H9 (cell line): ENCODE measurements around the gene SCGN. TPM values are rescaled to one million over a fixed set of nuclear protein-coding genes. Genes with fewer than 3 reads are reported as not detected.

Experiments used
- DNase-seq: peaks from one replicate; pipeline ENCODE4 v3.0.0-alpha.2; 2017
- H2AFZ ChIP-seq: one replicate; pipeline ENCODE4 v1.6.1; 2013; ENCODE audit warnings: mild to moderate bottlenecking, low read length, control low read depth, moderate library complexity
- H2AK5ac ChIP-seq: 2 replicates; pipeline ENCODE4 v1.6.1; 2013; ENCODE audit warnings: low read length, control low read depth, mixed read lengths; ENCODE audit not compliant: insufficient read length
- H2BK120ac ChIP-seq: one replicate; pipeline ENCODE4 v1.6.1; 2013; ENCODE audit warnings: low read depth, mild to moderate bottlenecking, low read length, control low read depth, inconsistent platforms; ENCODE audit not compliant: poor library complexity, severe bottlenecking
- H2BK12ac ChIP-seq: 2 replicates; pipeline ENCODE4 v1.6.1; 2013; ENCODE audit warnings: low read length, control low read depth, mixed read lengths, low read depth; ENCODE audit not compliant: insufficient read length
- H2BK15ac ChIP-seq: 2 replicates; pipeline ENCODE4 v1.6.1; 2013; ENCODE audit warnings: low read depth, low read length, control low read depth
- H2BK20ac ChIP-seq: one replicate; pipeline ENCODE4 v1.6.1; 2013; ENCODE audit warnings: low read depth, mild to moderate bottlenecking, low read length, control low read depth, inconsistent platforms; ENCODE audit not compliant: poor library complexity, severe bottlenecking
- H2BK5ac ChIP-seq: 2 replicates; pipeline ENCODE4 v1.6.1; 2013; ENCODE audit warnings: low read length, control low read depth, mixed read lengths; ENCODE audit not compliant: insufficient read length
- H3K14ac ChIP-seq: 2 replicates; pipeline ENCODE4 v1.6.1; 2013; ENCODE audit warnings: low read length, control low read depth; ENCODE audit not compliant: insufficient read depth
- H3K18ac ChIP-seq: 2 replicates; pipeline ENCODE4 v1.6.1; 2013; ENCODE audit warnings: low read depth, mild to moderate bottlenecking, mixed read lengths, low read length, control low read depth; ENCODE audit not compliant: insufficient read length
- H3K23ac ChIP-seq: 2 replicates; pipeline ENCODE4 v1.6.1; 2013; ENCODE audit warnings: low read length, control low read depth, mixed read lengths, low read depth; ENCODE audit not compliant: insufficient read length
- H3K23me2 ChIP-seq: 2 replicates; pipeline ENCODE4 v1.6.1; 2013; ENCODE audit warnings: low read depth, mild to moderate bottlenecking, mixed read lengths, low read length, control low read depth; ENCODE audit not compliant: insufficient read length, poor library complexity, severe bottlenecking
- H3K27ac ChIP-seq: 2 replicates; pipeline ENCODE4 v1.5.1; 2013; ENCODE audit warnings: low read length, control low read depth, mixed read lengths, low read depth; ENCODE audit not compliant: insufficient read length
- H3K27me3 ChIP-seq: 2 replicates; pipeline ENCODE4 v1.6.1; 2013; ENCODE audit warnings: low read length, control low read depth, inconsistent platforms; ENCODE audit not compliant: insufficient read depth
- H3K4ac ChIP-seq: 2 replicates; pipeline ENCODE4 v1.6.1; 2013; ENCODE audit warnings: low read depth, mild to moderate bottlenecking, control low read depth, inconsistent platforms, low read length, moderate library complexity
- H3K4me1 ChIP-seq: 2 replicates; pipeline ENCODE4 v1.6.1; 2013; ENCODE audit warnings: low read length, control low read depth, inconsistent platforms; ENCODE audit not compliant: insufficient read depth
- H3K4me2 ChIP-seq: 2 replicates; pipeline ENCODE4 v1.6.1; 2013; ENCODE audit warnings: low read length, control low read depth, mixed read lengths; ENCODE audit not compliant: insufficient read length, insufficient read depth
- H3K56ac ChIP-seq: 2 replicates; pipeline ENCODE4 v1.6.1; 2013; ENCODE audit warnings: low read depth, mild to moderate bottlenecking, mixed read lengths, low read length, control low read depth; ENCODE audit not compliant: insufficient read length
- H3K79me1 ChIP-seq: 2 replicates; pipeline ENCODE4 v1.6.1; 2013; ENCODE audit warnings: low read depth, mild to moderate bottlenecking, moderate library complexity, low read length, control low read depth, inconsistent platforms; ENCODE audit not compliant: insufficient read depth, poor library complexity, severe bottlenecking
- H3K79me2 ChIP-seq: 2 replicates; pipeline ENCODE4 v1.6.1; 2013; ENCODE audit warnings: low read length, control low read depth, inconsistent platforms; ENCODE audit not compliant: insufficient read depth
- H3K9ac ChIP-seq: 2 replicates; pipeline ENCODE4 v1.6.1; 2013; ENCODE audit warnings: low read length, control low read depth, mixed read lengths; ENCODE audit not compliant: insufficient read length; ENCODE audit errors: extremely low read depth
- H3K9me3 ChIP-seq: one replicate; pipeline ENCODE4 v1.6.1; 2013; ENCODE audit warnings: low read depth, low read length, inconsistent platforms; ENCODE audit not compliant: control insufficient read depth
- H3T11ph ChIP-seq: one replicate; pipeline ENCODE4 v1.6.1; 2013; ENCODE audit warnings: mild to moderate bottlenecking, low read length, control low read depth, inconsistent platforms
- H4K20me1 ChIP-seq: one replicate; pipeline ENCODE4 v1.6.1; 2013; ENCODE audit not compliant: control insufficient read depth, insufficient read length, insufficient read depth
- H4K5ac ChIP-seq: 2 replicates; pipeline ENCODE4 v1.6.1; 2013; ENCODE audit warnings: low read depth, mild to moderate bottlenecking, mixed read lengths, low read length, control low read depth; ENCODE audit not compliant: insufficient read length
- H4K8ac ChIP-seq: replicated peaks from 2 replicates; pipeline ENCODE4 v1.6.1; 2013; ENCODE audit warnings: low read length, control low read depth, mixed read lengths, low read depth; ENCODE audit not compliant: insufficient read length
- H4K91ac ChIP-seq: 2 replicates; pipeline ENCODE4 v1.6.1; 2013; ENCODE audit warnings: low read depth, mild to moderate bottlenecking, moderate library complexity, mixed read lengths, low read length, control low read depth; ENCODE audit not compliant: insufficient read length
- H3K27ac Mint-ChIP-seq, 3 experiments: 2 replicates in 2 of 3; 3 replicates in 1 of 3; pipeline ENCODE4 v1.8.0; 2020 to 2021; ENCODE audit warnings: mixed read lengths in 3 of 3, mild to moderate bottlenecking in 1 of 3, moderate library complexity in 1 of 3
- H3K27me3 Mint-ChIP-seq: 2 replicates; pipeline ENCODE4 v1.8.0; 2021; ENCODE audit warnings: low read depth, mild to moderate bottlenecking, moderate library complexity, mixed read lengths
- H3K36me3 Mint-ChIP-seq, 3 experiments: 2 replicates in 2 of 3; 3 replicates in 1 of 3; pipeline ENCODE4 v1.8.0; 2020 to 2021; ENCODE audit warnings: low read depth in 3 of 3, mixed read lengths in 3 of 3; ENCODE audit not compliant: insufficient read depth in 1 of 3
- H3K4me1 Mint-ChIP-seq, 2 experiments: 2 replicates each; pipeline ENCODE4 v1.8.0; 2020; ENCODE audit warnings: mixed read lengths in 2 of 2
- H3K4me3 Mint-ChIP-seq, 2 experiments: 2 replicates in 1 of 2; 3 replicates in 1 of 2; pipeline ENCODE4 v1.8.0; 2020 to 2021; ENCODE audit warnings: mild to moderate bottlenecking in 2 of 2, mixed read lengths in 2 of 2, moderate library complexity in 1 of 2
- H3K9me3 Mint-ChIP-seq, 2 experiments: 2 replicates in 1 of 2; 3 replicates in 1 of 2; pipeline ENCODE4 v1.8.0; 2020; ENCODE audit warnings: mild to moderate bottlenecking in 2 of 2, mixed read lengths in 2 of 2, moderate library complexity in 1 of 2
- WGBS: extraction: QIAGEN DNeasy Blood & Tissue Kit; methylation state at CpG from one replicate; pipeline ENCODE4 v1.1.7; 2013; ENCODE audit warnings: missing lambda C conversion rate, low lambda C conversion rate, mixed read lengths; ENCODE audit not compliant: insufficient read length; ENCODE audit errors: extremely low coverage; 5-methylcytosine and 5-hydroxymethylcytosine counted together
- total RNA-seq: library from RNA; stranded (reverse); gene quantifications from 2 replicates; pipeline ENCODE4 v1.2.1, GENCODE V29; 2021
- TF ChIP-seq, protein P1 (sequence below): fragments of 200-600 bp; sonication (generic); conservative IDR thresholded peaks from 3 replicates; pipeline ENCODE4 v1.8.0; 2021; ENCODE audit warnings: antibody characterized with exemption, mild to moderate bottlenecking

The SCGN gene
- total RNA-seq, 1 experiment from 2014 or later, result not detected

DNA sequence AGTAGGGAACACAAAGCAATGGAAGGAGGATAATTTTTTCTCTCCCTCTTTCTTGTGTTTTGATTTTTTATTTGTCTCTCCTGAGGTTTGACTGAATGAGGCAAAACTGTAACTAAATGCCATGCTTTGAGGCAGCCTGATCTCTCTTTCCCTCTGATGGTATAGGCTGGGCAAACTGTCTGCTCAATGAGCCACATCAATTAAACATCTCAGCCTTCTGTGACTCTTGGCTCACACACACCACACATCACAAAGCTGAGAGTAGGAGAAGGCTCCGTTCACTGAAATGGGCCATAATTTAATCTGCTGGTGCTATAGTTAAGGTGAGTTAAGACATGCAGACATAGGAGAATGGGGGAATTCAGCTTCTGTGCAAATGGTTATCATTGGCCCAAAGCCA, 28.1 kb upstream of the SCGN start:
- Histone ChIP-seq H3K9ac (no peak overlapping the region), H4K91ac (no peak overlapping the region), H2BK15ac (no peak overlapping the region), H2BK120ac (no peak overlapping the region), H3K56ac (no peak overlapping the region), H2AK5ac (no peak overlapping the region), H3T11ph (no peak overlapping the region), H2AFZ (no peak overlapping the region), H3K14ac (no peak overlapping the region), H3K4me2 (no peak overlapping the region), H3K79me2 (no peaks in the 10 kb centered on the region), H3K27ac (no peak overlapping the region), H4K5ac (no peak overlapping the region), H3K4me1 (peaks cover 3% of the 10 kb centered on the region; the same call in 1 of the 2 replicates), H3K4ac (no peak overlapping the region), H2BK5ac (no peak overlapping the region), H3K18ac (no peak overlapping the region), H2BK12ac (no peak overlapping the region), H3K27me3 (no peaks in the 10 kb centered on the region; the same call in 1 of the 2 replicates), H3K9me3 (no peaks in the 10 kb centered on the region), H2BK20ac (no peak overlapping the region), H4K20me1 (no peaks in the 10 kb centered on the region), H3K79me1 (no peaks in the 10 kb centered on the region), H3K23ac (no peak overlapping the region), H3K23me2 (no peaks in the 10 kb centered on the region), H4K8ac (no peak overlapping the region)
- TF ChIP-seq, protein P1, sequence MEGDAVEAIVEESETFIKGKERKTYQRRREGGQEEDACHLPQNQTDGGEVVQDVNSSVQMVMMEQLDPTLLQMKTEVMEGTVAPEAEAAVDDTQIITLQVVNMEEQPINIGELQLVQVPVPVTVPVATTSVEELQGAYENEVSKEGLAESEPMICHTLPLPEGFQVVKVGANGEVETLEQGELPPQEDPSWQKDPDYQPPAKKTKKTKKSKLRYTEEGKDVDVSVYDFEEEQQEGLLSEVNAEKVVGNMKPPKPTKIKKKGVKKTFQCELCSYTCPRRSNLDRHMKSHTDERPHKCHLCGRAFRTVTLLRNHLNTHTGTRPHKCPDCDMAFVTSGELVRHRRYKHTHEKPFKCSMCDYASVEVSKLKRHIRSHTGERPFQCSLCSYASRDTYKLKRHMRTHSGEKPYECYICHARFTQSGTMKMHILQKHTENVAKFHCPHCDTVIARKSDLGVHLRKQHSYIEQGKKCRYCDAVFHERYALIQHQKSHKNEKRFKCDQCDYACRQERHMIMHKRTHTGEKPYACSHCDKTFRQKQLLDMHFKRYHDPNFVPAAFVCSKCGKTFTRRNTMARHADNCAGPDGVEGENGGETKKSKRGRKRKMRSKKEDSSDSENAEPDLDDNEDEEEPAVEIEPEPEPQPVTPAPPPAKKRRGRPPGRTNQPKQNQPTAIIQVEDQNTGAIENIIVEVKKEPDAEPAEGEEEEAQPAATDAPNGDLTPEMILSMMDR, result no peak
- H3K4me1 Mint-ChIP-seq, result peaks cover 28 to 31% of the 10 kb centered on the region in 2 experiments
- no peaks in the 10 kb centered on the region for H3K9me3 Mint-ChIP-seq
- no peak overlapping the region for H3K27ac Mint-ChIP-seq
- H3K4me3 Mint-ChIP-seq, result no peak overlapping the region
- no CpG with 5 or more reads among the region's 1 CpG for WGBS
- no peak for DNase-seq
- no peaks in the 10 kb centered on the region for H3K27me3 Mint-ChIP-seq
- peaks cover 0 to 2% (median 0%) of the 10 kb centered on the region in 3 experiments; a peak in 3 of 7 replicates for H3K36me3 Mint-ChIP-seq
